Esophagus muscularis mucosa (tissue), 4 donors: Measurements from ENCODE around the gene SNRNP48. TPM values are rescaled to one million over a fixed set of nuclear protein-coding genes. Genes with fewer than 3 reads are reported as not detected.

Source experiments
- DNase-seq: peaks from one replicate; pipeline ENCODE4 v3.0.0-alpha.2; 2017; ENCODE audit errors: extremely low spot score
- H3K27ac ChIP-seq, 4 donors: fragments of 200-600 bp; sonication (generic); replicated peaks in 1 of 4; 1 replicate in 3 of 4; 2 replicates in 1 of 4; pipeline ENCODE4 v1.5.1; 2016 to 2019; ENCODE audit warnings: mild to moderate bottlenecking in 1 of 4
- H3K27me3 ChIP-seq, 4 donors: fragments of 200-600 bp; sonication (generic); one replicate each; pipeline versions ENCODE4 v1.5.1 to v1.6.0; 2016 to 2019
- H3K36me3 ChIP-seq, 4 donors: fragments of 200-600 bp; sonication (generic); one replicate each; pipeline ENCODE4 v1.5.1; 2016 to 2019
- H3K4me1 ChIP-seq, 4 donors: fragments of 200-600 bp; sonication (generic); one replicate each; pipeline ENCODE4 v1.5.1; 2016 to 2019
- H3K4me3 ChIP-seq, 4 donors: fragments of 200-600 bp; sonication (generic); 1 replicate in 2 of 4; 2 replicates in 2 of 4; pipeline ENCODE4 v1.5.1; 2016 to 2019; ENCODE audit warnings: mild to moderate bottlenecking in 4 of 4, moderate library complexity in 1 of 4
- H3K9me3 ChIP-seq, 4 donors: fragments of 200-600 bp; sonication (generic); 1 replicate in 3 of 4; 2 replicates in 1 of 4; pipeline ENCODE4 v1.5.1; 2016 to 2019
- CTCF ChIP-seq, 3 experiments: fragments of 200-600 bp in 2 of 3; fragments of 450-650 bp in 1 of 3; sonication (generic) in 2 of 3; IDR thresholded peaks; one replicate each; pipeline ENCODE4 v1.5.1; 2017 to 2019; ENCODE audit warnings: antibody characterized with exemption in 3 of 3, mild to moderate bottlenecking in 2 of 3, moderate library complexity in 1 of 3
- EP300 ChIP-seq: sonication (generic); formaldehyde crosslinking; IDR thresholded peaks from one replicate; pipeline ENCODE4 v1.6.1; 2017; ENCODE audit warnings: antibody characterized with exemption
- POLR2A ChIP-seq: fragments of 450-650 bp; IDR thresholded peaks from one replicate; pipeline ENCODE4 v1.6.1; 2017; ENCODE audit warnings: antibody characterized with exemption, moderate library complexity, mild to moderate bottlenecking, low read depth
- POLR2AphosphoS5 ChIP-seq, 2 donors: sonication (generic); formaldehyde crosslinking; IDR thresholded peaks; one replicate each; pipeline ENCODE4 v1.6.1; 2017; ENCODE audit warnings: antibody characterized with exemption in 2 of 2
- WGBS: methylation state at CpG from one replicate; pipeline ENCODE4 v1.1.5; 2018; 5-methylcytosine and 5-hydroxymethylcytosine counted together
- intact Hi-C: fragments of 100-400 bp; cut with DNase I; formaldehyde crosslinking; loops from one replicate; pipeline ENCODE4 v1.15.1; 2023
- total RNA-seq, 4 donors: library from RNA; depleted of rRNA; stranded (reverse); fragments of >200 nt; gene quantifications; one replicate each; pipeline versions ENCODE4 v1.1.0 to v1.2.1, GENCODE V29; 2016

Gene SNRNP48
- total RNA-seq, 4 donors from 2014 or later: 8.9 to 17.0 (median 9.5) TPM

DNA sequence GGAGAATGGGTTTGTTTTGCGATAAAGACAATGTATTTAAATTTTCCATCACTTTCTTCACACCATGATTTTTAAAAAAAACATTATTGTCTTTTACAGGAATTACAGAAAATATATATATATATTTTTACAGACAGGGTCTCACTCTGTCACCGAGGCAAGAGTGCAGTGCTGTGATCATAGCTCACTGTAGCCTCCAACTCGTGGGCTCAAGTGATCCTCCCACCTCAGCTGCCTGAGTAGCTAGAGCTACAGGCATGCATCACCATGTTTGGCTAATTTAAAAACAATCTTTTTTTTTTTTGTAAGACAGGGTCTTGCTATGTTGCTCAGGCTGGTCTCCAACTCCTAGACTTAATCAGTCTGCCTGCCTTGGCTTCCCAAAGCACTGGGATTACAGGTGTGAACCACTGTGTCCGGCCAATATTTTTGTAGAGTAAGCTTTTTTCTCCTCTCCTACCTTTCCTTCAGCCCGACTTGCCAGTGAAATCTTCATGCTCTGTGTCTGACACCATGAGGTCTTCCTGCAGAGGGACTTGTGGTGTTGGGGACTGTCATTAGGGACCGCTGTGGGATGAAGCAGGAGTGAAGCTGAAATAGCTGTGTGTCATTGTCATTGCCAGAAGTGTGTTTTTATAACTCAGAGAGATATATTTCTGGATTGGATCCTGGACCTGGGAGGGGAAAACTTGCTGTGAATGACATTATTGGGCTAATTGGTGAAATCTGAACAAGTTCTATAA is 35.3 kb upstream of the SNRNP48 start:
- Histone ChIP-seq H3K27ac (no peak overlapping the region), H3K27me3 (peaks cover 0 to 21% (median 0%) of the 10 kb centered on the region in 4 donors), H3K9me3 (no peaks in the 10 kb centered on the region), H3K36me3 (peaks cover 0 to 19% (median 0%) of the 10 kb centered on the region in 4 donors), H3K4me1 (no peaks in the 10 kb centered on the region), H3K4me3 (no peak overlapping the region)
- peak; percentile 37 for DNase-seq
- no peak for TF ChIP-seq POLR2A
- no peak for TF ChIP-seq CTCF (IDR thresholded peaks at IDR 0.05)
- 69% methylated on average over 6 of the region's 6 CpGs for WGBS
- intact Hi-C loops: no loop called here

DNA sequence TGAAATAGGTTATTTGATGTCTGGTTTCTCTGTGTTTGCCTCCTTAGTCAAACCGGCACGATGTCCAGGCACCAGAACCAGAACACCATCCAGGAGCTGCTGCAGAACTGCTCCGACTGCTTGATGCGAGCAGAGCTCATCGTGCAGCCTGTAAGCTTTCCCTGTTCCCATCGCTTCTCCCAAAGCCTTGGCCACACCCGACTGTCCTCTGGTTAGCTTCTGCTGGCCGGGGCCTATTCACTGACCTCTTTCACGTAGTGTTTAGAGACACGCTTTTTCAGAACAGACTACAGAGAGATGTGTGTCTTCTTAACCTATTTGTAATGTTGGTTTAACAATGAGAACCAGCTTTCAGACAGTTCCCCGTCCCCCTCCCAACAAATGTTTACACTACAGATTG is 34.3 kb upstream of the SNRNP48 start:
- peak; percentile 62 for DNase-seq
- H3K4me3 ChIP-seq: no peak overlapping the region
- no peaks in the 10 kb centered on the region for H3K9me3 ChIP-seq
- H3K4me1 ChIP-seq: no peaks in the 10 kb centered on the region
- H3K36me3 ChIP-seq: peaks cover 0 to 19% (median 0%) of the 10 kb centered on the region in 4 donors
- intact Hi-C loops: no loop called here
- H3K27ac ChIP-seq: no peak overlapping the region
- no peak for TF ChIP-seq EP300
- no peak for TF ChIP-seq POLR2AphosphoS5 (IDR thresholded peaks at IDR 0.05)
- TF ChIP-seq POLR2A: no peak
- TF ChIP-seq CTCF (IDR thresholded peaks at IDR 0.05): no peak
- peaks cover 0 to 15% (median 0%) of the 10 kb centered on the region in 4 donors for H3K27me3 ChIP-seq
- WGBS: 82% methylated on average over 11 of the region's 11 CpGs

GRCh38 chr6:7556394-7557106 is 33.4 kb upstream of the SNRNP48 start:
- no peak overlapping the region for H3K27ac ChIP-seq
- no peak overlapping the region for H3K4me3 ChIP-seq
- no peaks in the 10 kb centered on the region for H3K9me3 ChIP-seq
- peaks cover 0 to 17% (median 0%) of the 10 kb centered on the region in 4 donors for H3K27me3 ChIP-seq
- no peak for DNase-seq
- intact Hi-C loops: no loop called here
- TF ChIP-seq POLR2AphosphoS5 (IDR thresholded peaks at IDR 0.05) (no peak), CTCF (IDR thresholded peaks at IDR 0.05) (no peak), POLR2A (no peak), EP300 (no peak)
- 87% methylated on average over 12 of the region's 12 CpGs for WGBS
- H3K4me1 ChIP-seq: no peaks in the 10 kb centered on the region
- H3K36me3 ChIP-seq: peaks cover 0 to 19% (median 0%) of the 10 kb centered on the region in 4 donors

GRCh38 chr6:7557652-7558051 is 32.3 kb upstream of the SNRNP48 start:
- peaks cover 0 to 19% (median 0%) of the 10 kb centered on the region in 4 donors for H3K36me3 ChIP-seq
- peaks cover 0 to 22% (median 0%) of the 10 kb centered on the region in 4 donors for H3K27me3 ChIP-seq
- DNase-seq: no peak
- no peak overlapping the region for H3K27ac ChIP-seq
- no peak overlapping the region for H3K4me3 ChIP-seq
- intact Hi-C loops: no loop called here
- no peaks in the 10 kb centered on the region for H3K9me3 ChIP-seq
- WGBS: 92% methylated on average over 2 of the region's 2 CpGs
- H3K4me1 ChIP-seq: no peaks in the 10 kb centered on the region
- no peak for TF ChIP-seq POLR2A
- no peak for TF ChIP-seq EP300
- TF ChIP-seq POLR2AphosphoS5 (IDR thresholded peaks at IDR 0.05): no peak
- TF ChIP-seq CTCF (IDR thresholded peaks at IDR 0.05): no peak
